Brain microvascular endothelial cell (primary cell): ENCODE measurements around the gene ANKRD18B.
A peak's percentile ranks its signal among the peaks of the same experiment; 100 is the strongest.
"Not testable (repeated sequence)": the region's sequence is repeated elsewhere in the genome, so short reads cannot be mapped to it uniquely, and the experiment has no call there.

Experiments
- DNase-seq: peaks from one replicate; pipeline ENCODE4 v3.0.0-alpha.2; 2020
- H3K27ac ChIP-seq: fragments of 250-450 bp; sonication (Bioruptor Pico); 2 replicates; pipeline ENCODE4 v1.5.1; 2020; ENCODE audit warnings: mild to moderate bottlenecking, moderate library complexity
- H3K27me3 ChIP-seq: fragments of 250-450 bp; sonication (Bioruptor Pico); replicated peaks from 2 replicates; pipeline ENCODE4 v1.5.1; 2020; ENCODE audit warnings: mild to moderate bottlenecking
- H3K36me3 ChIP-seq: fragments of 250-450 bp; sonication (Bioruptor Pico); replicated peaks from 2 replicates; pipeline ENCODE4 v1.5.1; 2020; ENCODE audit warnings: mild to moderate bottlenecking
- H3K4me3 ChIP-seq: 2 replicates; pipeline ENCODE4 v1.5.1; 2011; ENCODE audit warnings: low read depth, mild to moderate bottlenecking, control low read depth, low read length, moderate library complexity
- in situ Hi-C: cut with HindIII; loops from 2 replicates; pipeline ENCODE4 v1.10.0; 2017; ENCODE audit warnings: low sequenced_read_pairs, low pct_ligation_motif_present
- TF ChIP-seq, protein P1 (sequence below): IDR thresholded peaks from 2 replicates; pipeline ENCODE4 v1.5.1; 2011; ENCODE audit warnings: low read depth, mild to moderate bottlenecking, moderate library complexity, low read length, control low read depth, inconsistent platforms; ENCODE audit errors: missing control alignments

The ANKRD18B gene

DNA sequence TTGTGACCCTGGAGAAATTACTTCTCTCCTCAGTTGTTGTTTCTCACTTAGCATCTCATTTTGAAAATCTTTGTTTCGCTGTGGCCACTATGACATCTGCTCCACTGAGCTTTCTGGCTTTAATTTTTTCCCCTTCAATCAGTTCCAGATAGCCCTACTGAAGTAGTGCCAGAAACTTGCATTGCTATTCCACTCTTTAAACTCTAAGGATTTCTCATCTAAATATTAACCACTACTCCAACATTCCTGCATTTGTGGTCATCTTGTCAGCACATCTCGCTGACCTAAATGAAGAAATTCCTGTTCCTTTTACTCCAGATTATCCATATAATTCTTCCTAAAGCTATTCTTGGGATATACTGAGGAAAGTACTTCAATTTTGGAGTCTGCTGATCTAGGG, 35.0 kb upstream of the ANKRD18B start:
- no peak overlapping the region for H3K4me3 ChIP-seq
- H3K36me3 ChIP-seq = no peaks in the 10 kb centered on the region
- H3K27me3 ChIP-seq = no peaks in the 10 kb centered on the region
- H3K27ac ChIP-seq = no peak overlapping the region
- no peak for DNase-seq
- in situ Hi-C loops = no loop called here
- TF ChIP-seq, protein P1, sequence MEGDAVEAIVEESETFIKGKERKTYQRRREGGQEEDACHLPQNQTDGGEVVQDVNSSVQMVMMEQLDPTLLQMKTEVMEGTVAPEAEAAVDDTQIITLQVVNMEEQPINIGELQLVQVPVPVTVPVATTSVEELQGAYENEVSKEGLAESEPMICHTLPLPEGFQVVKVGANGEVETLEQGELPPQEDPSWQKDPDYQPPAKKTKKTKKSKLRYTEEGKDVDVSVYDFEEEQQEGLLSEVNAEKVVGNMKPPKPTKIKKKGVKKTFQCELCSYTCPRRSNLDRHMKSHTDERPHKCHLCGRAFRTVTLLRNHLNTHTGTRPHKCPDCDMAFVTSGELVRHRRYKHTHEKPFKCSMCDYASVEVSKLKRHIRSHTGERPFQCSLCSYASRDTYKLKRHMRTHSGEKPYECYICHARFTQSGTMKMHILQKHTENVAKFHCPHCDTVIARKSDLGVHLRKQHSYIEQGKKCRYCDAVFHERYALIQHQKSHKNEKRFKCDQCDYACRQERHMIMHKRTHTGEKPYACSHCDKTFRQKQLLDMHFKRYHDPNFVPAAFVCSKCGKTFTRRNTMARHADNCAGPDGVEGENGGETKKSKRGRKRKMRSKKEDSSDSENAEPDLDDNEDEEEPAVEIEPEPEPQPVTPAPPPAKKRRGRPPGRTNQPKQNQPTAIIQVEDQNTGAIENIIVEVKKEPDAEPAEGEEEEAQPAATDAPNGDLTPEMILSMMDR = no peak

DNA sequence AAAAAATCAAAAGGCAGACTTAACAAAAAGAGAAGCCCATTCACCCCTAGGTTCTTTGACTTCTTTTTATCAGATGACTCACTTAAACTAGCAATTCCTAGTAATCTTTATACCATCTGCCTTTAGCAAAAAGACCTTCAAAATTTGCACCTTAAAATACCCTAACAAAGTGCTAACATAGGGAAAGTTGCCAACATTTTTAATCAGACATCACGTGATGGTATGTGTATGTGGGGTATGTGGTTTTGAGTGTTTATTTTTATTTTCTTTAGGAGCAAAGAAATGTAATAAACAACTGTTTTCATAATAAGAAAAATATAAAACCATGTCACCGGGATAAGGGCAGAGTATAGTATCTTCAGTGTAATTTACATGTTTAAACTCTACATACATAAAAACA, 30.2 kb upstream of the ANKRD18B start:
- H3K4me3 ChIP-seq, in situ Hi-C loops, H3K27ac ChIP-seq, H3K36me3 ChIP-seq, H3K27me3 ChIP-seq, DNase-seq: not testable (repeated sequence)

DNA sequence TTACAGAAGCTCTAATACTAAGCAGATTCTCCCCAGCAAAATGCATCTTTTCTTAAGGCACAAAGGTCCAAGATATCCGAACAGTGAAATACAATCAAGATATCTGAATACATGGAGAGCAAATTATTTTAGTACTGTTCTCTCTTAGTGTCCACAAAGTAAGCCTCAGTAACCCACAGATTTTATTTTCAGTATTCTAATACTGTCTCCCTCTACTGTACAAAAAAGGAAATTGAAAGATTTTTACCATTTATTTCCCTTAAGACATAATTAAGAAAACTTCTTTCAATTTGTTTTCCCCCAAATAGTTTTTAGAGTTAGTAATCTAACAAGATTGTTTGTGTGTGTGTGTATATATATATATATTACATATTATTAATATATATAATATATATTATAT, 25.7 kb upstream of the ANKRD18B start:
- in situ Hi-C loops = no loop called here
- Histone ChIP-seq H3K27ac (no peak overlapping the region), H3K36me3 (no peaks in the 10 kb centered on the region), H3K27me3 (no peaks in the 10 kb centered on the region), H3K4me3 (no peak overlapping the region)
- no peak for DNase-seq
- TF ChIP-seq, protein P1 = no peak

DNA sequence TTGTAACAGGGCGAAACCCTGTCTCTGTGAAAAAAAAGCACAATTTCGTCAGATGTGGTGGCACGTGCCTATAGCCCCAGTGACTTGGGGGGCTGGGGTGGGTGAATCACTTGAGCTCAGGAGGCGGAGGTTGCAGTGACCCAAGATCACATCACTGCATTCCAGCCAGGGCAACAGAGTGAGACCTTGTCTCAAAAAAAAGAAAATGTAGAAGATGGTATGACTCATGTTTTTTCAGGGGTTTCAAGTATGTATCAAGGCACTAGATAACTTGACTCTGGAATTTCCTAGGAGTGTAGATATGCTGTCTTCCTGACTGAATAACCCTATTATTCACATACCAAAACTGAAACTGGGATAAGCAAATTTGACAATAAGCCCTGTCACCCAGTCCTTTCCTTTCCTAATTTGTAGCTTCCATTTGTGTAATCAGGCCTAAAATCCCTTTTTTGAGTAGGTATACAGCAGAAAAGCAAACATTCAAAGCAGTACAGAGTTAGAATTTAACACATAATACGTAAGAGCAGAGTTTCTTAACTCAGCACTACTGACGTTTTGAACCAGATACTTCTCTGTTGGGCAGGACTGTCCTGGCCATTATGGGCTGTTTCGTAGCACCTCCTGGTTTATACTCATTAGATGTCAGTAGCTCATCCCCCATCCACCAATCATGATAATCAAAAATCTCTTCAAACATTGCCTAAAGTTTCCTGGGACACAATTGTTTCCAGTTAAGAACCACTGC, 17.3 kb upstream of the ANKRD18B start:
- Histone ChIP-seq H3K27ac (peak overlapping the region; percentile 92), H3K4me3 (peak overlapping the region; percentile 47), H3K36me3 (no peaks in the 10 kb centered on the region), H3K27me3 (no peaks in the 10 kb centered on the region)
- in situ Hi-C loops = no loop called here
- peak; percentile 97 for DNase-seq
- TF ChIP-seq, protein P1 = no peak

DNA sequence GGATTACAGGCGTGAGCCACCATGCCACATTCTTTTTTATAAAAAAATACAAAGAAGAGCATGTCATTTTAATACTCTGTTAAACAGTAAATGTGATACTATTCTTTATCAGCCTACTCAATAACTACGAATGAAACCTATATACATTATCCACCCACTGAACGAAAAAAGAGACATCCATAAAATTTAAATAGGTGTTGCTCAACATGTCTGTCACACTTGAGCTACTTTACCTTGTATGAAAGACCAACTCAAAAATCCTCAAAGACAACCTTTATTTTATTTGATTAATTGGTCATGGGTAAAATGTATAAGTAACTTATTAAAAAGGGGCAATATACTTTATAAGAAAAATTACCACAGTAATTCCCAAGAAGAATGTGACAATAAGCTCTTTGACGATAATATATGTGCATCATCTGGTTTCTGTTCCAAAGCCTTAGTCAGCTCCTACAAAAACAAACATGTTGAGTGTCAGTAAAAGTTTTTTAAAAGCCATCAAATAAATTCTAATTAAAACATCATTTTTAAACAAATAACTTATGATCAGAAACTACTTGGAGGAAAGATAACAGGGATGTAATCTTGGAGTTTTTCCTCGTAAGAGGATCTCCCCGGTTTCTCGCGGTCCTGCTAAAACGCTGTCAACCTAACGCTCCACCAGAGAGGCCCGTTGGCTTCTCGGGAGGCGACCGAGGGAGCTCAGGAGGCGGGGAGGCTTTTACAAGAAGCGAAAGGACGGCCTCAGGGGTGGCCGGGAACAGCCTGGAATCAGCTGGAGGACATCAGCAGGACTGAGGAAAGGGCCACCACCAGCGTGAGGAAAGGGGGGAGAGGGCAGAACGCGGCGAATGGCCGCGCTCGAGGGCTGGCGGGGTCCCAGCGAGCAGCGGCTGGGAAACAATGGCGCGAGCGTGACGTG, 13.5 kb upstream of the ANKRD18B start:
- H3K36me3 ChIP-seq = no peaks in the 10 kb centered on the region
- in situ Hi-C loops = no loop called here
- DNase-seq = peak; percentile 55
- peak overlapping the region; percentile 95 for H3K27ac ChIP-seq
- no peaks in the 10 kb centered on the region for H3K27me3 ChIP-seq
- peak overlapping the region; percentile 72 for H3K4me3 ChIP-seq
- TF ChIP-seq, protein P1 = no peak

DNA sequence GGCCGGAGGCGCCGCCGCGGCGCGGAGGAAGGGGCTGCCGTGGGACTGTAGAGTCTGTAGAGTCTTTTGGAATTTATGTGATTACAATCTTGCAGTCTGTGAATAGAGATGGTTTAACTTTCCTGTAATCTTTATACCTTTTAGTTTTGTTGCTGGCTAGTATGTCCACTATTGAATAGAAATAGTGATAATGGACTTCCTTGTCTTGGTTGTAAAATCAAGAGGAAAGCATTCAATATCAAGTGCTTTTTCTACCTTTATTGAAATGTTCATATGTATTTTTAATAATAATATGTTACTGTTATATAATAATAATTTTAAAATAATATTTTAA, 12.9 kb upstream of the ANKRD18B start:
- in situ Hi-C loops, H3K36me3 ChIP-seq, H3K27me3 ChIP-seq, DNase-seq: not testable (repeated sequence)
- H3K4me3 ChIP-seq = peak overlapping the region; percentile 72
- H3K27ac ChIP-seq = peak overlapping the region; percentile 95

DNA sequence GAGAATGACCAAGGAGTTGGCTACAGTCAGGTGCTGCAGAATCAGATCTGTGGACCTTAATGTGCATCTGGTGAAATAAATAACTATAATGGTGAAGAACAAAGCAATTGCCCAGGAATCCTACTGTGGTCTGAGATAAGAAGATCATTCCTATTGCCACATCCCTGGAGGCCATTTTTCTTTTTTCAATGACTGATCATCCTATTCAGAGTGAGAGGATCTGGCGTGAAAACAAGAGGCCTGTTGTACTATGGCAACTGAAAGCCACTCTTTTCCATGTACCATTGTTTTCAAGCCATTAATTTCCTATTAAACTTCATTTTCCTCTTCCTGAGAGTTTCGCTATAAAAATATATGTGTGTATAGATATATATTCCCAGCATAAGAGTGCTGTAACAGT, 11.5 kb upstream of the ANKRD18B start:
- H3K27me3 ChIP-seq, H3K27ac ChIP-seq, H3K36me3 ChIP-seq, H3K4me3 ChIP-seq, in situ Hi-C loops: not testable (repeated sequence)
- peak; percentile 14 for DNase-seq

DNA sequence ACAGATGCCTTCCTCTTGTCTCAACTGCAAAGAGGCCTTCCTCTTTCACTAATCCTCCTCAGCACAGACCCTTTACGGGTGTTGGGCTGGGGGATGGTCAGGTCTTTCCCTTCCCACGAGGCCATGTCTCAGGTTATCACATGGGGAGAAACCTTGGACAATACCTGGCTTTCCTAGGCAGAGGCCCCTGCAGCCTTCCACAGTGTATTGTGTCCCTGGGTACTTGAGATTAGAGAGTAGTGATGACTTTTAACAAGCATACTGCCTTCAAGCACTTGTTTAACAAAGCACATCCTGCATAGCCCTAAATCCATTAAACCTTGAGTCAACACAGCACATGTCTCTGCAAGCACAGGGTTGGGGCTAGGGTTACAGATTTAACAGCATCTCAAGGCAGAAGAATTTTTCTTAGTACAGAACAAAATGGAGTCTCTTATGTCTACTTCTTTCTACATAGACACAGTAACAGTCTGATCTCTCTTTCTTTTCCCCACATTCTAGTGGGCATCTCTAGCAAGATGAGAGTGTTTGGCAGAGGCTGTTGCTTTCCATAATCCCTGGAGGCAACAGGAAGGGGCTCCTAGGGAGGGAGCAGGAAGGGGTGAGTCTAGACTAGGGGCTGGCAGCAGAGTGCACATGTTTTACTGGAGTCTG, 8.6 kb upstream of the ANKRD18B start:
- H3K36me3 ChIP-seq, H3K4me3 ChIP-seq, in situ Hi-C loops, DNase-seq, H3K27me3 ChIP-seq, H3K27ac ChIP-seq: not testable (repeated sequence)

DNA sequence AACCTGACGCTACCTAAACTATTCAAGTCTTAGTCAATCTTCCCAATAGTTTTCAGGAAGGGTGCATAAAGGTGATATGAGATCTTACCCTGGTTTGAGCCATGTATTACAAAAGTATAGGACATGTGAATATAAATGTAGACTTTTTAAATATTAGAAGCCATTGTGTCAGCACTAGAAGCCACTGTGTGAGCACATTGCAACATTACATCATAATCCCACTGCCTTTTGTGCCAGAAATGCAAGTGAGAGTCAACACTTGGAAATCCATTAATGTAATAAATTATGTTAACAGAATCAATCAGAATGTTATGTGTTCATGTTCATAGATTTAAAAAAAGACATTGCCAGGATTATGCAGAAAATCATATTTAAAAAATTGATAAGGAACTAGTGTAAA, 7.7 kb upstream of the ANKRD18B start:
- H3K27ac ChIP-seq, H3K36me3 ChIP-seq, H3K4me3 ChIP-seq, H3K27me3 ChIP-seq, in situ Hi-C loops, DNase-seq: not testable (repeated sequence)
